Adrenal gland (tissue), 5 donors: Measurements from ENCODE around the gene ARHGEF7.

Source experiments
- POLR2A ChIP-seq, 2 donors: fragments of 450-650 bp; IDR thresholded peaks; one replicate each; pipeline ENCODE4 v1.6.1; 2017; ENCODE audit warnings: antibody characterized with exemption in 2 of 2, mild to moderate bottlenecking in 2 of 2, moderate library complexity in 1 of 2
- TF ChIP-seq, protein P1 (sequence below), 6 experiments: fragments of 450-650 bp in 4 of 6; fragments of 200-600 bp in 2 of 6; sonication (generic) in 1 of 6; IDR thresholded peaks; 1 replicate in 5 of 6; 2 replicates in 1 of 6; pipeline versions ENCODE4 v1.5.1 to v1.8.0; 2016 to 2021; ENCODE audit warnings: antibody characterized with exemption in 6 of 6, mild to moderate bottlenecking in 2 of 6, moderate library complexity in 1 of 6
- donor health status: DM: no; HTN: no; CAD: no.

- TF ChIP-seq, protein P1, sequence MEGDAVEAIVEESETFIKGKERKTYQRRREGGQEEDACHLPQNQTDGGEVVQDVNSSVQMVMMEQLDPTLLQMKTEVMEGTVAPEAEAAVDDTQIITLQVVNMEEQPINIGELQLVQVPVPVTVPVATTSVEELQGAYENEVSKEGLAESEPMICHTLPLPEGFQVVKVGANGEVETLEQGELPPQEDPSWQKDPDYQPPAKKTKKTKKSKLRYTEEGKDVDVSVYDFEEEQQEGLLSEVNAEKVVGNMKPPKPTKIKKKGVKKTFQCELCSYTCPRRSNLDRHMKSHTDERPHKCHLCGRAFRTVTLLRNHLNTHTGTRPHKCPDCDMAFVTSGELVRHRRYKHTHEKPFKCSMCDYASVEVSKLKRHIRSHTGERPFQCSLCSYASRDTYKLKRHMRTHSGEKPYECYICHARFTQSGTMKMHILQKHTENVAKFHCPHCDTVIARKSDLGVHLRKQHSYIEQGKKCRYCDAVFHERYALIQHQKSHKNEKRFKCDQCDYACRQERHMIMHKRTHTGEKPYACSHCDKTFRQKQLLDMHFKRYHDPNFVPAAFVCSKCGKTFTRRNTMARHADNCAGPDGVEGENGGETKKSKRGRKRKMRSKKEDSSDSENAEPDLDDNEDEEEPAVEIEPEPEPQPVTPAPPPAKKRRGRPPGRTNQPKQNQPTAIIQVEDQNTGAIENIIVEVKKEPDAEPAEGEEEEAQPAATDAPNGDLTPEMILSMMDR (IDR thresholded peaks at IDR 0.05) = no peak
- TF ChIP-seq POLR2A (IDR thresholded peaks at IDR 0.05) = no peak
These were observed 127.5 kb downstream of the ARHGEF7 start for GRCh38 chr13:111242585-111242984.
